PC-3 (cell line): ENCODE data around the gene EPS8. TPM values are rescaled to one million over a fixed set of nuclear protein-coding genes. Genes with fewer than 3 reads are reported as not detected.

Source experiments
- ATAC-seq: fragments of 200-7000 bp; cut with Tn5 transposase; 2 replicates; pipeline ENCODE4 v1.9.1; 2020; ENCODE audit warnings: mild to moderate bottlenecking, moderate library complexity
- BruUV-seq: library from RNA; stranded (reverse); fragments of 400-500 nt; replicated peaks from 2 replicates; lab custom pipeline; 2021; lab: Mats Ljungman, UMichigan
- CTCF ChIA-PET: fragments of 300-600 bp; sonication (Branson Sonifier 250); formaldehyde crosslinking; loops from one replicate; lab custom pipeline; 2022; ENCODE audit warnings: antibody characterized with exemption; lab: Charles Lee
- POLR2A ChIA-PET: fragments of 300-600 bp; sonication (Branson Sonifier 250); formaldehyde crosslinking; loops from one replicate; lab custom pipeline; 2022; ENCODE audit warnings: antibody characterized with exemption; ENCODE audit not compliant: unreplicated experiment; lab: Charles Lee
- DNase-seq: peaks from one replicate; pipeline ENCODE4 v3.0.0-alpha.2; 2015
- H2AFZ ChIP-seq: fragments of 300-600 bp; sonication (generic); 2 replicates; pipeline ENCODE4 v1.6.0; 2016; ENCODE audit warnings: antibody characterized with exemption, low read length
- H3F3A ChIP-seq: fragments of 300-600 bp; sonication (generic); one replicate; pipeline ENCODE4 v1.6.0; 2017; ENCODE audit warnings: antibody characterized with exemption, low read length, control low read depth, mild to moderate bottlenecking; ENCODE audit not compliant: unreplicated experiment
- H3K27ac ChIP-seq: fragments of 300-600 bp; sonication (generic); 2 replicates; pipeline ENCODE4 v1.5.1; 2016; ENCODE audit warnings: mild to moderate bottlenecking, low read length
- H3K27me3 ChIP-seq: fragments of 300-600 bp; sonication (generic); 2 replicates; pipeline ENCODE4 v1.6.1; 2016; ENCODE audit warnings: low read length, mixed read lengths
- H3K36me3 ChIP-seq: fragments of 300-600 bp; sonication (generic); 2 replicates; pipeline ENCODE4 v1.6.1; 2016; ENCODE audit warnings: low read depth, mixed run types, low read length, mixed read lengths
- H3K4me1 ChIP-seq: fragments of 300-600 bp; sonication (generic); 2 replicates; pipeline ENCODE4 v1.5.1; 2016; ENCODE audit warnings: low read length; ENCODE audit not compliant: insufficient read depth
- H3K4me2 ChIP-seq: fragments of 300-600 bp; sonication (generic); 2 replicates; pipeline ENCODE4 v1.6.0; 2016; ENCODE audit warnings: low read length
- H3K4me3 ChIP-seq: fragments of 300-600 bp; sonication (generic); 2 replicates; pipeline ENCODE4 v1.5.1; 2016; ENCODE audit warnings: mild to moderate bottlenecking, low read length, mixed read lengths
- H3K79me2 ChIP-seq: fragments of 300-600 bp; sonication (generic); 2 replicates; pipeline ENCODE4 v1.6.1; 2017; ENCODE audit warnings: low read length, mixed read lengths
- H3K9ac ChIP-seq: fragments of 300-600 bp; sonication (generic); 2 replicates; pipeline ENCODE4 v1.6.0; 2016; ENCODE audit warnings: mild to moderate bottlenecking, low read length
- H3K9me2 ChIP-seq: fragments of 300-600 bp; sonication (generic); replicated peaks from 2 replicates; pipeline ENCODE4 v1.6.1; 2016; ENCODE audit warnings: mixed run types, low read length, mixed read lengths
- H3K9me3 ChIP-seq: fragments of 300-600 bp; sonication (generic); 2 replicates; pipeline ENCODE4 v1.6.1; 2016; ENCODE audit warnings: low read length, mixed read lengths
- H4K20me1 ChIP-seq: fragments of 300-600 bp; sonication (generic); 2 replicates; pipeline ENCODE4 v1.6.1; 2016; ENCODE audit warnings: low read length, mixed read lengths
- CTCF ChIP-seq: fragments of 300-600 bp; sonication (generic); conservative IDR thresholded peaks from 2 replicates; pipeline ENCODE4 v1.5.1; 2017; ENCODE audit warnings: antibody characterized with exemption, low read depth, mild to moderate bottlenecking, low read length
- EZH2 ChIP-seq: fragments of 300-600 bp; sonication (generic); IDR thresholded peaks from one replicate; pipeline ENCODE4 v1.6.1; 2017; ENCODE audit warnings: antibody characterized with exemption, mild to moderate bottlenecking, low read length; ENCODE audit not compliant: unreplicated experiment
- EZH2phosphoT487 ChIP-seq: fragments of 300-600 bp; sonication (generic); IDR thresholded peaks from 2 replicates; pipeline ENCODE4 v1.6.1; 2018; ENCODE audit warnings: mild to moderate bottlenecking, antibody characterized with exemption, low read length, borderline replicate concordance
- intact Hi-C: fragments of 100-400 bp; cut with micrococcal nuclease; formaldehyde crosslinking; loops from 2 replicates; pipeline ENCODE4 v1.9.0; 2023
- total RNA-seq: library from RNA; depleted of rRNA; stranded (reverse); fragments of >200 nt; gene quantifications from 2 replicates; pipeline ENCODE4 v1.2.3, GENCODE V29; 2014

The EPS8 gene
- total RNA-seq, 1 experiment from 2014 or later, result 47.4 TPM

- Histone ChIP-seq H4K20me1 (no peaks in the 10 kb centered on the region), H3K9me2 (no peaks in the 10 kb centered on the region), H3K4me2 (no peak overlapping the region), H3K36me3 (no peaks in the 10 kb centered on the region), H2AFZ (no peak overlapping the region), H3K4me3 (no peak overlapping the region), H3K79me2 (no peaks in the 10 kb centered on the region), H3K27me3 (no peaks in the 10 kb centered on the region), H3K27ac (no peak overlapping the region), H3K9me3 (no peaks in the 10 kb centered on the region), H3F3A (no peaks in the 10 kb centered on the region), H3K4me1 (peaks cover 17% of the 10 kb centered on the region), H3K9ac (no peak overlapping the region)
- POLR2A ChIA-PET, result no interaction called here
- CTCF ChIA-PET, result interaction anchor here (1.0 kb wide), 1 partner anchor 272 kb away, joined by 4 read pairs; no protein-coding TSS in a partner anchor
- no TSS peak for BruUV-seq
- DNase-seq (no peak), ATAC-seq (no peak)
- intact Hi-C loops, result loop anchor here (1.0 to 5.0 kb wide), 2 partner anchors 52 to 307 kb away; no protein-coding TSS in a partner anchor
- TF ChIP-seq EZH2phosphoT487, result no peak
Observed at GRCh38 chr12:15583804-15584203, 205.4 kb downstream of the EPS8 start.

GRCh38 chr12:15581006-15581405 lies 208.2 kb downstream of the EPS8 start:
- no peaks in the 10 kb centered on the region for H3K9me2 ChIP-seq
- H2AFZ ChIP-seq, result no peak overlapping the region
- H3K4me2 ChIP-seq, result no peak overlapping the region
- H3K27me3 ChIP-seq, result no peaks in the 10 kb centered on the region
- no peak overlapping the region for H3K27ac ChIP-seq
- no peak for DNase-seq
- no peaks in the 10 kb centered on the region for H3F3A ChIP-seq
- peaks cover under 1% of the 10 kb centered on the region; the same call in 1 of the 2 replicates for H3K4me1 ChIP-seq
- POLR2A ChIA-PET, result no interaction called here
- no TSS peak for BruUV-seq
- intact Hi-C loops, result loop anchor here (5.0 kb wide), 1 partner anchor 304 kb away; no protein-coding TSS in a partner anchor
- no peaks in the 10 kb centered on the region for H3K79me2 ChIP-seq
- TF ChIP-seq CTCF, result no peak
- TF ChIP-seq EZH2, result no peak
- no peak for TF ChIP-seq EZH2phosphoT487
- ATAC-seq, result no peak
- no peaks in the 10 kb centered on the region for H3K9me3 ChIP-seq
- H3K9ac ChIP-seq, result no peak overlapping the region
- no peaks in the 10 kb centered on the region for H3K36me3 ChIP-seq
- no peak overlapping the region for H3K4me3 ChIP-seq
- no peaks in the 10 kb centered on the region for H4K20me1 ChIP-seq
- CTCF ChIA-PET, result no interaction called here

DNA sequence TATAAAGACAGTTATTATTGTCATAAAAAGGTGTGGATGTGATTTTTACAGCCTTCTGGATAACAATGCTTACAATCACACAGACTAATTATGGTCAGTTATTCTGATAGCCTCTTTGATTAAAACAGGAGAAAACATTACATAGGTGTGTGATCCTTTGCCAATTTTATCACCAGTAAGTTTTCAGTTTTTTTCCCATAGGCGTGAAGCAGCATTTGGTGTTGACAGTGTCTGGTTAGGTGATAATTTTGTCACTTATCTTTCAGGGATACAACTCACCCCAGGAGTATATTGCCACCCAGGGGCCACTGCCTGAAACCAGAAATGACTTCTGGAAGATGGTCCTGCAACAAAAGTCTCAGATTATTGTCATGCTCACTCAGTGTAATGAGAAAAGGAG lies 208.8 kb downstream of the EPS8 start:
- no peak overlapping the region for H3K4me3 ChIP-seq
- no peaks in the 10 kb centered on the region for H3K9me2 ChIP-seq
- no peaks in the 10 kb centered on the region for H3K27me3 ChIP-seq
- H3K79me2 ChIP-seq, result no peaks in the 10 kb centered on the region
- H3K4me1 ChIP-seq, result no peaks in the 10 kb centered on the region
- intact Hi-C loops, result loop anchor here (5.0 kb wide), 1 partner anchor 303 kb away; no protein-coding TSS in a partner anchor
- DNase-seq (no peak), ATAC-seq (no peak)
- no TSS peak for BruUV-seq
- no peak overlapping the region for H3K27ac ChIP-seq
- ChIA-PET POLR2A (no interaction called here), CTCF (no interaction called here)
- no peaks in the 10 kb centered on the region for H3K36me3 ChIP-seq
- no peaks in the 10 kb centered on the region for H3K9me3 ChIP-seq
- H3F3A ChIP-seq, result no peaks in the 10 kb centered on the region
- H4K20me1 ChIP-seq, result no peaks in the 10 kb centered on the region
- no peak overlapping the region for H3K9ac ChIP-seq
- no peak for TF ChIP-seq CTCF
- TF ChIP-seq EZH2phosphoT487, result no peak
- no peak for TF ChIP-seq EZH2
- H3K4me2 ChIP-seq, result no peak overlapping the region
- no peak overlapping the region for H2AFZ ChIP-seq
